HG03571 (cell line): ENCODE measurements around the gene N4BP2.

Experiments used
- ATAC-seq: cut with Tn5 transposase; IDR thresholded peaks from one replicate; pipeline ENCODE4 v1.9.1; 2021; ENCODE audit not compliant: unreplicated experiment

Gene N4BP2

GRCh38 chr4:40205259-40206198, 148.9 kb downstream of the N4BP2 start:
- ATAC-seq, result peak; percentile 54

GRCh38 chr4:40206426-40206825, 149.8 kb downstream of the N4BP2 start:
- no peak for ATAC-seq
